Psoas muscle (tissue), 8 donors: Measurements from ENCODE around the gene SPIN2B. TPM values are rescaled to one million over a fixed set of nuclear protein-coding genes. Genes with fewer than 3 reads are reported as not detected.
"Not testable (repeated sequence)": the region's sequence is repeated elsewhere in the genome, so short reads cannot be mapped to it uniquely, and the experiment has no call there.

ENCODE experiments used
- ATAC-seq, 4 donors: fragments of 200-7000 bp; cut with Tn5 transposase; one replicate each; pipeline ENCODE4 v1.9.1; 2020; ENCODE audit warnings: moderate library complexity in 3 of 4, mild to moderate bottlenecking in 2 of 4
- DNase-seq, 2 donors: peaks; one replicate each; pipeline ENCODE4 v3.0.0-alpha.2; 2020
- H3K27ac ChIP-seq: fragments of 200-600 bp; one replicate; pipeline ENCODE4 v1.8.0; 2022
- H3K27me3 ChIP-seq, 3 donors: fragments of 200-600 bp in 1 of 3; one replicate each; pipeline versions ENCODE4 v1.6.1 to v1.8.0; 2013 to 2022; ENCODE audit warnings: low read length in 2 of 3, mild to moderate bottlenecking in 2 of 3, moderate library complexity in 1 of 3; ENCODE audit not compliant: insufficient read depth in 3 of 3
- H3K36me3 ChIP-seq, 2 donors: fragments of 200-600 bp in 1 of 2; one replicate each; pipeline versions ENCODE4 v1.6.1 to v1.8.0; 2013 to 2022; ENCODE audit warnings: low read depth in 1 of 2, mild to moderate bottlenecking in 1 of 2, moderate library complexity in 1 of 2; ENCODE audit not compliant: insufficient read depth in 1 of 2
- H3K4me1 ChIP-seq: fragments of 200-600 bp; one replicate; pipeline ENCODE4 v1.8.0; 2022
- H3K4me3 ChIP-seq: fragments of 200-600 bp; one replicate; pipeline ENCODE4 v1.8.0; 2022; ENCODE audit warnings: mild to moderate bottlenecking
- H3K9me3 ChIP-seq: fragments of 200-600 bp; one replicate; pipeline ENCODE4 v1.8.0; 2022
- WGBS, 3 donors: extraction: QIAGEN DNeasy Blood & Tissue Kit; methylation state at CpG; one replicate each; pipeline versions ENCODE4 v1.1.6 to v1.1.7; 2013; 5-methylcytosine and 5-hydroxymethylcytosine counted together
- intact Hi-C, 2 donors: fragments of 100-400 bp; cut with DNase I; formaldehyde crosslinking; loops; one replicate each; pipeline versions ENCODE4 v1.11.0 to v1.14.2; 2022
- polyA plus RNA-seq, 3 donors: library from polyadenylated mRNA; stranded (reverse); fragments of 200-250 nt; gene quantifications; one replicate each; pipeline ENCODE4 v1.2.3, GENCODE V29; 2013
- total RNA-seq, 4 donors: library from RNA; stranded (reverse); fragmentation: NEBNext Ultra II Directional in 2 of 4; extraction: Animal tissue kit (Norgen Biotek cat#: 25700) in 2 of 4; gene quantifications; one replicate each; pipeline versions ENCODE4 v1.2.1 to v1.2.4, GENCODE V29; 2021 to 2023
- TF ChIP-seq, protein P1 (sequence below): fragments of 200-600 bp; IDR thresholded peaks from one replicate; pipeline ENCODE4 v1.8.0; 2022; ENCODE audit warnings: antibody characterized with exemption
- donor health status: healthy with polysubstance abuse.
- donor health status: DM: no; HTN: no; CAD: no; lungs with moderate emphysema.
- donor health status: Bipolar disorder and iron deficiency.
- donor health status: healthy.
- donor health status: DM: yes; HTN: yes; CAD: no.
- donor health status: DM: no; HTN: no; CAD: no.
- donor health status: DM: no; HTN: no; CAD: no.
- donor health status: DM: yes; HTN: yes; CAD: no.

SPIN2B gene
- total and polyA plus RNA-seq, 7 donors: 4.1 to 6.9 (median 5.8) TPM

DNA sequence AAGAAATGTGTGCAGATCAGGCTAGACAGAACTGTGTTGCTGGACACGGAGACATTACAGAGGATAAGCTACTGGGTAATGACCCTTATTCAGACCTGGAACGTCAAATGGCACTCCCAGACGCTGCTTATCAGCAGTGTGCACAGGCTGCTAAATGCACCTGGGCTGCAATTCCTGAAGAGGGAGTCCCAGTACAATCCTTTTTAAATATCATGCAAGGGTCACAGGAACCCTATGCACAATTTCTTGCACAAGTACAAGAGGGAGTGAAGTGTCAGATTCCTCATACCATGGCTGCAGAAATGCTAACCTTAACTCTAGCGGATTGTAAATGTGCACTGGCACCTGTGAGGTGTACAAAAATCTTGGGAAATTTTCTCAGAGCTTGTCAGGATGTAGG, 16.9 kb downstream of the SPIN2B start:
- 67 to 92% (median 87%) methylated on average over 4 of the region's 4 CpGs for WGBS, 3 donors

DNA sequence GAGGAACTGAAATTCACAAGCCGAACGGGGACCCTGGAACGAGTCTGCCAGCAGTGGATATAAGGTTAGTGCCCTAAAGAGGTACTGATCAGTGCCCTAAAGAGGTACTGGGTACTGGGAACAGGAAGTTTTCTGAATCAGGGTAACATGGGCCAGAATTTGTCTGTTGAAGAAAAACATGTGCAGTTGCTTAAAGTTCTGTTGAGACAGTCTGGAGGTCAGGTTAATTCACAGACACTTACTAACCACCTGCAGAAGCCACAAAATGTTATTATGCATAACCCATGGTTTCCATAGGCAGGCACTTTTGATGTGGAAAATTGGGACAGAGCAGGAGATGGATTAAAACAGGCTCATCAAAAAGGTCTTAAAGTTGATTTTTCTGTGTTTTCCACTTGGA, 17.9 kb downstream of the SPIN2B start:
- intact Hi-C loops: no loop called here
- H3K27me3 ChIP-seq: peaks cover 0 to 7% (median 0%) of the 10 kb centered on the region in 3 donors
- H3K27ac ChIP-seq: no peak overlapping the region
- ATAC-seq (no peak), DNase-seq (no peak)
- peaks cover 0 to 12% of the 10 kb centered on the region in 2 donors for H3K36me3 ChIP-seq
- H3K4me1 ChIP-seq: no peaks in the 10 kb centered on the region
- TF ChIP-seq, protein P1, sequence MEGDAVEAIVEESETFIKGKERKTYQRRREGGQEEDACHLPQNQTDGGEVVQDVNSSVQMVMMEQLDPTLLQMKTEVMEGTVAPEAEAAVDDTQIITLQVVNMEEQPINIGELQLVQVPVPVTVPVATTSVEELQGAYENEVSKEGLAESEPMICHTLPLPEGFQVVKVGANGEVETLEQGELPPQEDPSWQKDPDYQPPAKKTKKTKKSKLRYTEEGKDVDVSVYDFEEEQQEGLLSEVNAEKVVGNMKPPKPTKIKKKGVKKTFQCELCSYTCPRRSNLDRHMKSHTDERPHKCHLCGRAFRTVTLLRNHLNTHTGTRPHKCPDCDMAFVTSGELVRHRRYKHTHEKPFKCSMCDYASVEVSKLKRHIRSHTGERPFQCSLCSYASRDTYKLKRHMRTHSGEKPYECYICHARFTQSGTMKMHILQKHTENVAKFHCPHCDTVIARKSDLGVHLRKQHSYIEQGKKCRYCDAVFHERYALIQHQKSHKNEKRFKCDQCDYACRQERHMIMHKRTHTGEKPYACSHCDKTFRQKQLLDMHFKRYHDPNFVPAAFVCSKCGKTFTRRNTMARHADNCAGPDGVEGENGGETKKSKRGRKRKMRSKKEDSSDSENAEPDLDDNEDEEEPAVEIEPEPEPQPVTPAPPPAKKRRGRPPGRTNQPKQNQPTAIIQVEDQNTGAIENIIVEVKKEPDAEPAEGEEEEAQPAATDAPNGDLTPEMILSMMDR: no peak
- WGBS, 3 donors: 75 to 95% (median 93%) methylated on average over 3 of the region's 3 CpGs
- H3K4me3 ChIP-seq: no peak overlapping the region
- H3K9me3 ChIP-seq: peaks cover 20% of the 10 kb centered on the region

More for the DNA sequence above, 16.9 kb downstream of the SPIN2B start:
- Histone ChIP-seq H3K27me3 (peaks cover 0 to 7% (median 0%) of the 10 kb centered on the region in 3 donors), H3K4me3 (no peak overlapping the region), H3K27ac (no peak overlapping the region), H3K4me1 (no peaks in the 10 kb centered on the region), H3K9me3 (peaks cover 14% of the 10 kb centered on the region), H3K36me3 (peaks cover 0 to 14% of the 10 kb centered on the region in 2 donors)
- ATAC-seq: no peak
- TF ChIP-seq, protein P1: no peak
- DNase-seq: no peak
- intact Hi-C loops: no loop called here

DNA sequence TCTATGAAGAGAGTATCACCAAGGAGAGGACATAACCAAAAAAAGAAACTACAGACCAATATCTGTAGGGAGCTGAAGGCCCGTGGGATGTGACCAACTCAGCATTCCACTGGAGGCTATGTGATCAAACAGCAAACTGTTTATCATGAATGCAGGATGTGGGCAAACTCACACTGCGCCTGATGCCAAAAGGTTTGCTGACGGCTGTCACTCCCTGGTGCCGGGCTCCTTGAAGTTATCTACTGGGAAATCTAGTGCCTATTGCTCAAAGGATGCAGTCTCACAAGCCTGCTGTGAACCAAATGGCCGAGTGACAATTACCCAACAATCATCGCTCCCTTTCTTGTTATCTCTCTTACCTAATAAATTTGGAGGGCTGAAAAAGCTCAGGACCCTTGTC, 18.4 kb downstream of the SPIN2B start:
- intact Hi-C loops: not testable (repeated sequence)

DNA sequence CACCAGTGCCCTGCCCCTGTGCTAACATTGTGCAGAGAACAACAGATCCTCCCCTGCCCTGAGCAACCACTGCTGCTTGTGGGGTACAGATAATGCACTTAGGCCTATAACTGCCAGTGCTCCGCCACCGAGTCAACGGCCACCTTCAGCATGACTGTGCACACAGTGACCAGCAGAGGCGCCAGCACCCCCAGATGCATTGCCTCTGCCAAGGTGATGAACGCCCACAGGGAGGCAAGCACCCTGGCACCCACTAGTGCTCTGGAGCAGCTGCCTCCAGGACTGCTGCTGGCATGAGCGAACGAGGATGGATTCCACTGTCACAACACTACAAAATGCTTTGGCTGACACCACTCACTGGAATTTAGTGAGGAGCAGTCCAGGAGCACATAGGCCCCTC, 38.2 kb downstream of the SPIN2B start:
- no peak for DNase-seq
- ATAC-seq: peak in 2 of 4 donors; percentile 55 to 74
- TF ChIP-seq, protein P1: no peak
- intact Hi-C loops: no loop called here
- 64 to 85% (median 82%) methylated on average over 7 of the region's 7 CpGs for WGBS, 3 donors
- no peak overlapping the region for H3K4me3 ChIP-seq
- H3K9me3 ChIP-seq: no peaks in the 10 kb centered on the region
- H3K36me3 ChIP-seq: no peaks in the 10 kb centered on the region
- no peaks in the 10 kb centered on the region for H3K4me1 ChIP-seq
- no peaks in the 10 kb centered on the region for H3K27me3 ChIP-seq
- H3K27ac ChIP-seq: no peak overlapping the region

More for the DNA sequence above, 18.4 kb downstream of the SPIN2B start:
- H3K27ac ChIP-seq, ATAC-seq, H3K4me1 ChIP-seq, H3K27me3 ChIP-seq, DNase-seq, H3K4me3 ChIP-seq, H3K36me3 ChIP-seq: not testable (repeated sequence)
- H3K9me3 ChIP-seq: peaks cover 20% of the 10 kb centered on the region
- 82 to 86% (median 85%) methylated on average over 6 of the region's 6 CpGs for WGBS, 3 donors

DNA sequence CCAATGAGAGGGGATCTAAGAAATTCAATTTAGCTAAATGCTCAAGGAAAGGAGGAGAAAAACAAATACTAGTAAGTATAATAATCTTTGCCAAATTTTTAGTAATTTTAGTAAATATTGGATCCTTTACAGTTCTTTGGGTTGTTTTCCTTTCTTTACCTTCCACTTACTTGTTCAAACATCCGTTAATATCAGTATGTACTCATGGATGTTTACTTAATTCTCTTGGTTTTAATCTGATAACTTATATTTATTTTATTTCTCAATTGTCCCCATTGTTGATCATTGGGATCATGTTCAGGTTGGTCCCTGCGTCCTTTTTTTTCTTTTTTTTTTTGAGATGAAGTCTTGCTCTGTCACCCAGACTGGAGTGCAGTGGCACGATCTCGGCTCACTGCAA, 46.9 kb downstream of the SPIN2B start:
- TF ChIP-seq, protein P1: no peak
- H3K4me1 ChIP-seq: no peaks in the 10 kb centered on the region
- intact Hi-C loops: no loop called here
- H3K4me3 ChIP-seq: no peak overlapping the region
- H3K27ac ChIP-seq: no peak overlapping the region
- 74 to 95% (median 94%) methylated on average over 4 of the region's 4 CpGs for WGBS, 3 donors
- H3K27me3 ChIP-seq: peaks cover 0 to 16% (median 0%) of the 10 kb centered on the region in 3 donors
- no peaks in the 10 kb centered on the region for H3K9me3 ChIP-seq
- ATAC-seq (no peak), DNase-seq (no peak)
- H3K36me3 ChIP-seq: no peaks in the 10 kb centered on the region
